Immature natural killer cell (primary cell): ENCODE data around the gene PIK3CD. TPM values are rescaled to one million over a fixed set of nuclear protein-coding genes. Genes with fewer than 3 reads are reported as not detected.
A peak's percentile ranks its signal among the peaks of the same experiment; 100 is the strongest.

Experiments used
- DNase-seq, 3 donors: peaks; one replicate each; pipeline ENCODE4 v3.0.0; 2022; ENCODE audit warnings: mixed read lengths in 1 of 3
- H3K27ac Mint-ChIP-seq, 6 donors: one replicate each; pipeline ENCODE4 v1.8.0; 2020; ENCODE audit warnings: mixed read lengths in 6 of 6, mild to moderate bottlenecking in 5 of 6, inconsistent platforms in 4 of 6, moderate library complexity in 3 of 6
- H3K27me3 Mint-ChIP-seq, 3 donors: one replicate each; pipeline ENCODE4 v1.8.0; 2020 to 2021; ENCODE audit warnings: low read depth in 3 of 3, mild to moderate bottlenecking in 3 of 3, mixed read lengths in 3 of 3, moderate library complexity in 3 of 3, inconsistent platforms in 1 of 3
- H3K36me3 Mint-ChIP-seq, 3 donors: one replicate each; pipeline ENCODE4 v1.8.0; 2020; ENCODE audit warnings: mixed read lengths in 3 of 3, inconsistent platforms in 2 of 3, mild to moderate bottlenecking in 2 of 3
- H3K4me1 Mint-ChIP-seq, 2 donors: one replicate each; pipeline ENCODE4 v1.8.0; 2020; ENCODE audit warnings: inconsistent platforms in 2 of 2, mild to moderate bottlenecking in 2 of 2, mixed read lengths in 2 of 2, moderate library complexity in 1 of 2
- H3K4me3 Mint-ChIP-seq, 5 donors: one replicate each; pipeline ENCODE4 v1.8.0; 2020; ENCODE audit warnings: mild to moderate bottlenecking in 5 of 5, mixed read lengths in 5 of 5, inconsistent platforms in 3 of 5, moderate library complexity in 3 of 5
- H3K9me3 Mint-ChIP-seq, 6 donors: one replicate each; pipeline ENCODE4 v1.8.0; 2020; ENCODE audit warnings: mild to moderate bottlenecking in 6 of 6, mixed read lengths in 6 of 6, inconsistent platforms in 4 of 6, moderate library complexity in 3 of 6
- polyA plus RNA-seq, 3 donors: library from polyadenylated mRNA; unstranded; fragments of 300-500 nt; fragmentation: Illumina TruSeq; gene quantifications; one replicate each; pipeline ENCODE4 v1.2.3, GENCODE V29; 2021

Gene PIK3CD
- polyA plus RNA-seq, 3 donors from 2014 or later, result 43.4 to 133 (median 49.0) TPM

DNA sequence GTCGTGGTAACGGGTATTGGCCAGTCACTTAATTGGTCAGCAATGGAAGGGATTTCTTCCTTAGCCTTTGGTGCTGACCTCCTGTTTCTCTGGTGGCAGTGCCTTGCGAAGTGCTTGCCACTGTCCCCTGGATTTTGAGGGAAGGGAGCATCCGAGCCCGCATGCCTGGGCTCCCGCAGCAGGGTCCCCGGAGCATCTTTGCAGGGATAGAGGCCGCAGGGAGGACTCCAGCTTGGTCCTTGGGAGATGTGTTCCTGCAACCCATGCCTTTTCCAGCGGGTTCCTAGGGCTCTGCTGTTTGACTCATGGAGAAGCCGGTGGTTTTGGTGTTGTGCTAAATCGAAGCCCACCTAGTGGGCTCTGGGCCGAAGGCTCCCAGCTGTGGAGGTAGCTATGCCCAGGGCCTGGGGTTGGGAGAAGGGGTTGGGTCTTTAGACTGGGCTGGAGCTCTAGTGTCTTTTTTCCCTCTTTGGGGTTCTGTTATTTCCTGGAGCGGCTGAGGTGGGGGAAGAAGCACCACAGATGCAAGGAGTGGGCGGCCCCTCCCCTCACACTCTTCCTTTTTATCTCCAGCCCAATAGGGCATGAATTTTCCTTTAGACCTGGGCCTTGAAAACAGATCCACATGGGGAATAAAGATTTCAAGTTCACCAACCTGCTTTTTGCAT, 39.0 kb downstream of the PIK3CD start:
- Mint-ChIP-seq H3K4me3 (peak overlapping the region; percentile 85 to 93 (median 91)), H3K27me3 (peaks cover 2 to 14% (median 2%) of the 10 kb centered on the region in 3 donors), H3K36me3 (peaks cover 0 to 20% (median 18%) of the 10 kb centered on the region in 3 donors), H3K4me1 (peaks cover 75 to 86% of the 10 kb centered on the region in 2 donors), H3K27ac (peak overlapping the region; percentile 78 to 94 (median 88)), H3K9me3 (no peaks in the 10 kb centered on the region)
- DNase-seq, result no peak

- Mint-ChIP-seq H3K27me3 (peaks cover 2 to 14% (median 2%) of the 10 kb centered on the region in 3 donors), H3K27ac (peak overlapping the region; percentile 78 to 94 (median 88)), H3K36me3 (peaks cover 0 to 20% (median 18%) of the 10 kb centered on the region in 3 donors), H3K9me3 (no peaks in the 10 kb centered on the region), H3K4me3 (peak overlapping the region; percentile 2 to 92 (median 90)), H3K4me1 (peaks cover 70 to 81% of the 10 kb centered on the region in 2 donors)
- no peak for DNase-seq
Measured at GRCh38 chr1:9691108-9691445, 39.5 kb downstream of the PIK3CD start.

DNA sequence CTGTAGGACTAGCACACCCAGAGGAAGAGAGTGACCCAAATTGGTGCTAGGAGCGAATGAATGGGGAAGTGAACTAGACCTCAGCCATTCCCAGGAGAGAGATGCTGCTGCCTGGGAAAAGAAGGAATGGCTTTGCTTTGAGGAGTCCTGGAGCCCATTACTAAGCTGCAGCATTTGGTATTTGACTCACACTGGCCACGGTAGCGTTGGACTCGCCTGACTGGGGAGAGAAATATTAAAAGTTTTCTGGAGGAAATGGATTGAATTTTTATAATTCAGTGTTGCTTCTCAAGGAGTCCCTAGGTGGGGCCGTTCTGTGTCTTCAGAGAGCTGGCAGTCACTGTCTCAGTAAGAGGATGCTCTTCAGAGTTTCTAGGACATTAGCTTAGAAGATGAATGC, 40.2 kb downstream of the PIK3CD start:
- peaks cover 66 to 80% of the 10 kb centered on the region in 2 donors for H3K4me1 Mint-ChIP-seq
- DNase-seq, result no peak
- peaks cover 0 to 20% (median 18%) of the 10 kb centered on the region in 3 donors for H3K36me3 Mint-ChIP-seq
- H3K4me3 Mint-ChIP-seq, result peak overlapping the region; percentile 2 to 92 (median 85)
- H3K27ac Mint-ChIP-seq, result peak overlapping the region; percentile 29 to 91 (median 84)
- peaks cover 2 to 14% (median 2%) of the 10 kb centered on the region in 3 donors for H3K27me3 Mint-ChIP-seq
- H3K9me3 Mint-ChIP-seq, result no peaks in the 10 kb centered on the region

DNA sequence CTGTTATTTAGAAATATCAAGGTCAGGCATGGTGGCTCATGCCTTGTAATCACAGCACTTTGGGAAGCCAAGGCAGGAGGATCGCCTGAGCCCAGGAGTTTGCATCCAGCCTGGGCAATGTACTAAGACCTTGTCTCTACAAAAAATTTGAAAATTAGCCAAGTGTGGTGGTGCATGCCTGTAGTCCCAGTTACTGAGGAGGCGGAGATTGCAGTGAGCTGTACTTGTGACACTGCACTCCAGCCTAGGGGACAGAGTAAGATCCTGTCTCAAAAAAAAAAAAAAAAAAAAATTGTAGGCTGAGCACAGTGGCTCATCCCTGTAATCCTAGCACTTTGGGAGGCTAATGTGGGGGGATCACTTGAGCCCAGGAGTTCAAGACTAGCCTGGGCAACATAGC, 45.3 kb downstream of the PIK3CD start:
- Mint-ChIP-seq H3K9me3 (no peaks in the 10 kb centered on the region), H3K27me3 (peaks cover 0 to 9% (median 6%) of the 10 kb centered on the region in 3 donors), H3K27ac (peak overlapping the region in 1 of 6 donors; percentile 69), H3K4me3 (no peak overlapping the region), H3K36me3 (peaks cover 0 to 28% (median 16%) of the 10 kb centered on the region in 3 donors), H3K4me1 (peaks cover 50 to 81% of the 10 kb centered on the region in 2 donors)
- DNase-seq, result no peak

DNA sequence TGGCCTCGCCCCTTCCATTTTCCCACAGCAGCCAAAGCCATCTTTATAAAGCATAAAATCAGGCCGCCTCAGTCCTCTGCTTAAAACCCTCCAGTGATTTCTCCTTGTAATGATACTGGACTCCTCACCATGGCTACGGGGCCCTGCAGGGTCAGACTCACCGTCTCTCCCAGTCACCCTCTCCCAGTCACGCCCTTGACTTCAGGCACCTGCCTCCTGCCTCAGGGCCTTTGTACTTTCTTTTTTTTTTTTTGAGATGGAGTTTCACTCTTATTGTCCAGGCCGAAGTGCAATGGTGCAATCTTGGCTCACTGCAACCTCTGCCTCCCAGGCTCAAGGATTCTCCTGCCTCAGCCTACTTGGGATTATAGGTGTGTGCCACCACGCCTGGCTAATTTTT, 47.8 kb downstream of the PIK3CD start:
- Mint-ChIP-seq H3K27me3 (peaks cover 0 to 11% (median 9%) of the 10 kb centered on the region in 3 donors), H3K36me3 (peaks cover 6 to 26% (median 11%) of the 10 kb centered on the region in 3 donors), H3K9me3 (no peaks in the 10 kb centered on the region), H3K4me1 (peaks cover 56 to 81% of the 10 kb centered on the region in 2 donors), H3K27ac (peak overlapping the region in 5 of 6 donors; percentile 3 to 71 (median 30)), H3K4me3 (no peak overlapping the region)
- DNase-seq, result no peak

DNA sequence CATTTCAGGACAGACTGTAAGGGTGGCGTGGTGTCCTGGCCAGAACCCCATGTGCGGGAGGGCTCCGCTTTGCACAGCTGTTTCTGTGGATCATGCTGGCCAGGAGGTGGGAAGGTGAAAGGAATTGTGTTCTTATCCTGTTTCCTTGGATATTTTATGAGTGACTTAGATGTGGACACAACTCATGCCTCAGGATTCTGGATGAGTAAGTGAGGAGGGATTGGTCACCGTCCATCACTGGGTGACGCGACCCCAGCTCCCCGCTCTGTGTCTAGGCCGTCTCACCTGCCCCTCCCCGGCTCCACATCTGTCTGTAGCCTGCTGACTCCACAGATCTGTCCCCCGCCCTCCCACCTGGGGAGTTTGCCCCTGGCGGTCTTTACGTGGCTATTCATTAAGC, 48.8 kb downstream of the PIK3CD start:
- DNase-seq, result no peak
- Mint-ChIP-seq H3K36me3 (peaks cover 5 to 18% (median 8%) of the 10 kb centered on the region in 3 donors), H3K27ac (peak overlapping the region; percentile 30 to 85 (median 60)), H3K9me3 (no peaks in the 10 kb centered on the region), H3K4me3 (no peak overlapping the region), H3K27me3 (peaks cover 0 to 10% (median 9%) of the 10 kb centered on the region in 3 donors), H3K4me1 (peaks cover 58 to 84% of the 10 kb centered on the region in 2 donors)

DNA sequence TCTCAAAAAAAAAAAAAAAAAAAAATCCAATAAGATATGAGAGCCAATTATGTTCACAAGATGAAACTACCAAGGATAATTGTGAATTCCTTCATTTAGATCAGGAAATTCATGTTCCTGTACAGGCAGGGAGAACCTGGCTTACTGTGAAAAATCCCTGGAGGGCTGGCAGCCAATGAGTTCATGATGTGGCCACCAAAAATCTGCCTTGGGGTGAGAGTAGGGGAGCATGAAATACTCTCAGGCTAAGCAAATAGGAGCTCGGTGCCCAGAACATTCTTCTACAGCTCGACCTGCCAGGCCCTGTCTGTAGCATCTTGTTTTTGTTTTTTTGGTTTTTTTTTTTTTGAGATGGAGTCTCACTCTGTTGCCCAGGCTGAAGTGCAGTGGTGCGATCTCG, 50.1 kb downstream of the PIK3CD start:
- Mint-ChIP-seq H3K27me3 (peaks cover 0 to 12% (median 9%) of the 10 kb centered on the region in 3 donors), H3K9me3 (no peaks in the 10 kb centered on the region), H3K4me3 (no peak overlapping the region), H3K4me1 (peaks cover 69 to 91% of the 10 kb centered on the region in 2 donors), H3K27ac (peak overlapping the region in 4 of 6 donors; percentile 16 to 85 (median 73)), H3K36me3 (peaks cover 5 to 18% (median 13%) of the 10 kb centered on the region in 3 donors)
- DNase-seq, result no peak

- peaks cover 0 to 13% (median 9%) of the 10 kb centered on the region in 3 donors for H3K27me3 Mint-ChIP-seq
- H3K27ac Mint-ChIP-seq, result peak overlapping the region; percentile 80 to 92 (median 86)
- no peaks in the 10 kb centered on the region for H3K9me3 Mint-ChIP-seq
- peak overlapping the region; percentile 71 to 85 (median 78) for H3K4me3 Mint-ChIP-seq
- no peak for DNase-seq
- peaks cover 5 to 18% (median 13%) of the 10 kb centered on the region in 3 donors for H3K36me3 Mint-ChIP-seq
- H3K4me1 Mint-ChIP-seq, result peaks cover 79 to 95% of the 10 kb centered on the region in 2 donors
Measured at GRCh38 chr1:9703165-9703509, 51.6 kb downstream of the PIK3CD start.

DNA sequence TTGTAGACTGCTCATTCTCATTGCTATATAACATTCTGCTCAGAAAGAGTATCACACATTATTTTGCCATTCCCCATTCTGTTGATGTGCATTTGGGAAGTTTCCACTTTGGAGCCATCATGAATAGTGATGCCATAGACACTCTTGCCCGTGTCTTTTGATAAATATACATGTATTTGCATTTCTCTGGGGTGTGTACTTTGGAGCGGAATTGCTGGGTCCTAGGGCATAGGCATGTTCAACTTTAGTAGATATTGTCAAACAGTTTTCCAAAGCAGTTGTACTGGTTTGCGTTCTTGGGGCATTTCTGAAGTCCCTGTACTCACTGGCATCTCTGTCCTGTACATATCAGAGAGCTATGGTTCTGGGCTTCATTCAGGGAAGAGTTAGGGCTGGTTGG, 52.1 kb downstream of the PIK3CD start:
- Mint-ChIP-seq H3K4me1 (peaks cover 74 to 90% of the 10 kb centered on the region in 2 donors), H3K27me3 (peaks cover 0 to 14% (median 7%) of the 10 kb centered on the region in 3 donors), H3K36me3 (peaks cover 5 to 13% (median 13%) of the 10 kb centered on the region in 3 donors), H3K27ac (peak overlapping the region; percentile 80 to 96 (median 86)), H3K4me3 (peak overlapping the region; percentile 71 to 85 (median 78)), H3K9me3 (no peaks in the 10 kb centered on the region)
- no peak for DNase-seq

DNA sequence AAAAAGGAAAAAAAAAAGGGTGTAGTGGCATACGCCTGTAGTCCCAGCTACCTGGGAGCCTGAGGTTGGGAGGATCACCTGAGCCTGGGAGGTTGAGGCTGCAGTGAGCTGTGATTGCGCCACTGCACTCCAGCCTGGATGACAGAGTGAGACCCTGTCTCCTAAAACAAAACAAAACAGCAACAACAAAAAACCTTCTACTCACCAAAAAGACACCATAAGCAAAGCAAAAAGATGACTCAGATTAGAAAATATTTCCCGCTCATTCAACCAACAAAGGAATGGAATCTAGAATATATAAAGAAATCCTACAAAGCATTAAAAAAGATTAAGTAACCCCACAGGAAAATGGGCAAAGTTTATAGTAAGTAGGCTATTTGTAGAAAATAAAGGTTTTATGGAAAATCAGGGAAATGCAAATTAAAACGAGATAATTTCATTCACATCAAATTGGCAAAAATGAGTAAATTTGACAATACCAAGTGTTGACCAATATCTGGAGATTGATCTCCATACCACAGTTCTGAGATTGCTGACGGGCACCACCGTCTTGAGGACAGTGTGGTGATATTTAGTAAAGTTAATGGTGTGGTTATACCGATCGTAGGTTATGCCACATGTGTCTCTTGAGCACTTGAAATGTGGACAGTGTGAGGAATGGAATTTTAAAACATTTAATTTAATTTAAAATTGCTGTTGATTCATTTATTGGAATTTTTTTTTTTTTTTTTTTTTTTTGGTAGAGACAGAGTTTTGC, 54.0 kb downstream of the PIK3CD start:
- H3K36me3 Mint-ChIP-seq, result peaks cover 9 to 17% (median 15%) of the 10 kb centered on the region in 3 donors
- peak overlapping the region; percentile 71 to 94 (median 88) for H3K27ac Mint-ChIP-seq
- DNase-seq, result no peak
- H3K4me3 Mint-ChIP-seq, result peak overlapping the region; percentile 66 to 82 (median 71)
- peaks cover 0 to 14% (median 3%) of the 10 kb centered on the region in 3 donors for H3K27me3 Mint-ChIP-seq
- H3K4me1 Mint-ChIP-seq, result peaks cover 69 to 78% of the 10 kb centered on the region in 2 donors
- H3K9me3 Mint-ChIP-seq, result no peaks in the 10 kb centered on the region

DNA sequence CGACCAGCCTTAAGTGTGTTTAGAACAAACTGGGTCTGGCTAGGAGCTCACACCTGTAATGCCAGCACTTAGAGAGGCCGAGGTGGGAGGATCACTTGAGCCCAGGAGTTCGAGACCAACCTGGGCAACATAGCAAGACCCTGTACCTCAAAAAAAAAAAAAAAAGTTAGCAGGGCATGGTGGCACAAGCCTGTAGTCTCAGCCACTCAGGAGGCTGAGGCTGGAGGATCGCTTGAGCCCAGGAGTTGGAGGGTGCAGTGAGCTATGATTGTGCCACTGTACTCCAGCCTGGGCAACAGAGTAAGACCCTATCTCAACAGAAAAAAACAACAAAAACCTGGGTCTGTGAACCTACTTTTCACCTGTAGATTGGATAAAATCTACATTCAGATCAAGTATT, 54.6 kb downstream of the PIK3CD start:
- Mint-ChIP-seq H3K36me3 (peaks cover 9 to 20% (median 13%) of the 10 kb centered on the region in 3 donors), H3K27me3 (peaks cover 0 to 15% (median 0%) of the 10 kb centered on the region in 3 donors), H3K4me3 (peak overlapping the region; percentile 3 to 82 (median 42)), H3K4me1 (peaks cover 64 to 77% of the 10 kb centered on the region in 2 donors), H3K9me3 (no peaks in the 10 kb centered on the region), H3K27ac (peak overlapping the region; percentile 34 to 91 (median 78))
- DNase-seq, result no peak

GRCh38 chr1:9710037-9710436, 58.5 kb downstream of the PIK3CD start:
- peak overlapping the region in 1 of 5 donors; percentile 54 for H3K4me3 Mint-ChIP-seq
- peaks cover 13 to 26% (median 26%) of the 10 kb centered on the region in 3 donors for H3K36me3 Mint-ChIP-seq
- H3K4me1 Mint-ChIP-seq, result peaks cover 57 to 66% of the 10 kb centered on the region in 2 donors
- DNase-seq, result no peak
- H3K27ac Mint-ChIP-seq, result peak overlapping the region; percentile 8 to 96 (median 78)
- H3K9me3 Mint-ChIP-seq, result no peaks in the 10 kb centered on the region
- peaks cover 4 to 10% (median 6%) of the 10 kb centered on the region in 3 donors for H3K27me3 Mint-ChIP-seq

GRCh38 chr1:9711466-9712020, 60.0 kb downstream of the PIK3CD start:
- DNase-seq, result peak; percentile 70 to 76 (median 73)
- peaks cover 6 to 10% (median 8%) of the 10 kb centered on the region in 3 donors for H3K27me3 Mint-ChIP-seq
- H3K27ac Mint-ChIP-seq, result peak overlapping the region; percentile 82 to 93 (median 90)
- H3K36me3 Mint-ChIP-seq, result peaks cover 13 to 26% (median 20%) of the 10 kb centered on the region in 3 donors
- H3K9me3 Mint-ChIP-seq, result no peaks in the 10 kb centered on the region
- peaks cover 53 to 57% of the 10 kb centered on the region in 2 donors for H3K4me1 Mint-ChIP-seq
- peak overlapping the region; percentile 43 to 55 (median 44) for H3K4me3 Mint-ChIP-seq
